ENCODE data around the gene CPNE9.
A peak's percentile ranks its signal among the peaks of the same experiment; 100 is the strongest.

Gene CPNE9

DNA sequence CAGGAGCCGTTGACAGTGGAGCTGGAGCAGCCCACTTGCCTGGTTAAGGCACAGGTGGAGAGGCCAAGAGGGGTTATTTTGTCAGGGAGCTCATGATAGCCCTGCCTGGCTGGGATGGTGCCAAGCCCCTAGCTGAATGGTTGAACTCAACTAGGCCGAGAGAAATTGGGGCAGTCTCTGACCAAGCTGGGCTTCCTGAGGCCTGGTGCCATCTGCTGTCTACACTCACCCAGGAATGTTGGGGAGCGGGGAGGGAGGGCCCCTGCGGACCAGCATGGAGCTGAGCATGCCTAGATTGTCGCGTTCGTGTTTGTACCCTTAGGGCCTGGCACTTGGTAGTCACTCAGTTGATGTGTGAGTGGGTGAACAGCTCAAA is 29.1 kb downstream of the CPNE9 start:
- DNase-seq (ENCODE audit: low spot score) = peak; percentile 21
- H3K27ac ChIP-seq = peak overlapping the region; percentile 97
- ChIA-PET CTCF (interaction anchor here (0.6 to 1.4 kb wide), 3 partner anchors 17 to 74 kb away, joined by 3 to 6 read pairs (median 5); no protein-coding TSS in a partner anchor), POLR2A (ENCODE audit: low non-redundant PET) (interaction anchor here (0.6 kb wide), 1 partner anchor 42 kb away, joined by 4 read pairs; no protein-coding TSS in a partner anchor)
- TF ChIP-seq, protein P1, sequence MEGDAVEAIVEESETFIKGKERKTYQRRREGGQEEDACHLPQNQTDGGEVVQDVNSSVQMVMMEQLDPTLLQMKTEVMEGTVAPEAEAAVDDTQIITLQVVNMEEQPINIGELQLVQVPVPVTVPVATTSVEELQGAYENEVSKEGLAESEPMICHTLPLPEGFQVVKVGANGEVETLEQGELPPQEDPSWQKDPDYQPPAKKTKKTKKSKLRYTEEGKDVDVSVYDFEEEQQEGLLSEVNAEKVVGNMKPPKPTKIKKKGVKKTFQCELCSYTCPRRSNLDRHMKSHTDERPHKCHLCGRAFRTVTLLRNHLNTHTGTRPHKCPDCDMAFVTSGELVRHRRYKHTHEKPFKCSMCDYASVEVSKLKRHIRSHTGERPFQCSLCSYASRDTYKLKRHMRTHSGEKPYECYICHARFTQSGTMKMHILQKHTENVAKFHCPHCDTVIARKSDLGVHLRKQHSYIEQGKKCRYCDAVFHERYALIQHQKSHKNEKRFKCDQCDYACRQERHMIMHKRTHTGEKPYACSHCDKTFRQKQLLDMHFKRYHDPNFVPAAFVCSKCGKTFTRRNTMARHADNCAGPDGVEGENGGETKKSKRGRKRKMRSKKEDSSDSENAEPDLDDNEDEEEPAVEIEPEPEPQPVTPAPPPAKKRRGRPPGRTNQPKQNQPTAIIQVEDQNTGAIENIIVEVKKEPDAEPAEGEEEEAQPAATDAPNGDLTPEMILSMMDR (conservative IDR thresholded peaks at IDR 0.05; ENCODE audit: low read depth) = no peak

DNA sequence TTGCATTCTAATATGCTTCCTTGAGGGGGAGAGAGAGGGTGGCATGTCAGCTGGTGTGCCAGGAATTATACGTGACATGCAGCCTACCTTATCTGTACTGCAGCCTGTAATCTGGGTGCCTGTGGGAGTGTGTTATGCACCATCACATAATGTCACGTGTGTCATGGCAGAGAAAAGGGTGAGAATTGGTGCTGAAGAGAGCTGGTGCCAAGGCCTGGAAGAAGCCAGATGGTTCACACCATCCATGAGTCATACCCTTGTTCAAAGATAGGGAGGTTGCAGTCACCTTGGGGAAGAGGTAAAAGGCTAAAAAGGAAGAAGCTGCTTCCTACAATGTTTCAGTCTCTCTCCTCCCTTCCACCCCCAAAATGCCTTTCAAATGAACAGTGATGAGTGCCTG is 33.2 kb downstream of the CPNE9 start:
- DNase-seq (ENCODE audit: low spot score) = no peak
- CTCF ChIA-PET = no interaction called here
- POLR2A ChIA-PET (ENCODE audit: low non-redundant PET) = no interaction called here
- TF ChIP-seq, protein P1 (conservative IDR thresholded peaks at IDR 0.05; ENCODE audit: low read depth) = no peak
- no peak overlapping the region for H3K27ac ChIP-seq

DNA sequence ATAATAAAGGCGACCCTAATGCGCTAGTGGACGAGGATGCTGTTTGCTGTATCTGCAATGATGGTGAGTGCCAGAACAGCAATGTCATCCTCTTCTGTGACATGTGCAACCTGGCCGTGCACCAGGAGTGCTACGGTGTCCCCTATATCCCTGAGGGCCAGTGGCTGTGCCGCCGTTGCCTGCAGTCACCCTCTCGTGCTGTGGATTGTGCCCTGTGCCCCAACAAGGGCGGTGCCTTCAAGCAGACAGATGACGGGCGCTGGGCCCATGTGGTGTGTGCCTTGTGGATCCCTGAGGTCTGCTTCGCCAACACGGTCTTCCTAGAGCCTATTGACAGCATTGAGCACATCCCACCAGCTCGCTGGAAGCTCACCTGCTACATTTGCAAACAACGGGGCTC is 35.5 kb downstream of the CPNE9 start:
- ChIA-PET POLR2A (ENCODE audit: low non-redundant PET) (no interaction called here), CTCF (no interaction called here)
- H3K27ac ChIP-seq = no peak overlapping the region
- no peak for DNase-seq (ENCODE audit: low spot score)
- TF ChIP-seq, protein P1 (conservative IDR thresholded peaks at IDR 0.05; ENCODE audit: low read depth) = no peak

DNA sequence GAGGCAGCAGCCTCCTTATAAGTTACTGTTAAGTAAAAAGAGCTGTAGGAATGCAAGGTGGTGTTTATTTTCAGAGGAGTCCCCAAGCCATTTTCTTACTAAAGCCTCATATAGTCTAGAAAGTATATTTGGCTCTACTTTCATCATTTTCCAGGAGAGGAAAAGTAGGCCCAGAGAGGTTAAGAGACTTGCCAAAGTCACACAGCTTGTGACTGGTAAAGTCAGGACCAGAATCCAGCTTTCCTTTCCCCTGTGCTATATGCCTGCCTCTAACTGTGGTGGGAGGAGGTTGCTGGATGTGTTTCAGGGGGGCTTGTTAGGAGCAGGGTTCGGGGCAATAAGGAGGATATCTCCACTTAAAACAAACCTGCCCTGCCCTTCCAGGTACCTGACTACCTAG is 38.9 kb downstream of the CPNE9 start:
- DNase-seq (ENCODE audit: low spot score) = no peak
- ChIA-PET POLR2A (ENCODE audit: low non-redundant PET) (no interaction called here), CTCF (no interaction called here)
- TF ChIP-seq, protein P1 (conservative IDR thresholded peaks at IDR 0.05; ENCODE audit: low read depth) = no peak
- H3K27ac ChIP-seq = no peak overlapping the region

DNA sequence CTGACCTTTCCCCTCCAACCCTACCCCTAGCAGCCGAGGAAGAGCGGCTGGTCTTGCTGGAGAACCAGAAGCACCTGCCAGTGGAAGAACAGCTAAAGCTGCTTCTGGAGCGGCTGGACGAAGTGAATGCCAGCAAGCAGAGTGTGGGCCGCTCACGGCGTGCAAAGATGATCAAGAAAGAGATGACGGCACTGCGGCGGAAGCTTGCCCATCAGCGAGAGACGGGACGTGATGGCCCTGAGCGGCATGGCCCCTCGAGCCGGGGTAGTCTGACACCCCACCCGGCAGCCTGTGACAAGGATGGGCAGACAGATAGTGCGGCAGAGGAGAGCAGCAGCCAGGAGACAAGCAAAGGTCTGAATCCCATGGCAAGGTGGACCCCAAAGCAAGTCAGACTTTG is 39.9 kb downstream of the CPNE9 start:
- H3K27ac ChIP-seq = no peak overlapping the region
- no peak for DNase-seq (ENCODE audit: low spot score)
- TF ChIP-seq, protein P1 (conservative IDR thresholded peaks at IDR 0.05; ENCODE audit: low read depth) = no peak
- ChIA-PET POLR2A (ENCODE audit: low non-redundant PET) (no interaction called here), CTCF (interaction anchor here (0.6 kb wide), 1 partner anchor 441 kb away, joined by 4 read pairs; no protein-coding TSS in a partner anchor)

DNA sequence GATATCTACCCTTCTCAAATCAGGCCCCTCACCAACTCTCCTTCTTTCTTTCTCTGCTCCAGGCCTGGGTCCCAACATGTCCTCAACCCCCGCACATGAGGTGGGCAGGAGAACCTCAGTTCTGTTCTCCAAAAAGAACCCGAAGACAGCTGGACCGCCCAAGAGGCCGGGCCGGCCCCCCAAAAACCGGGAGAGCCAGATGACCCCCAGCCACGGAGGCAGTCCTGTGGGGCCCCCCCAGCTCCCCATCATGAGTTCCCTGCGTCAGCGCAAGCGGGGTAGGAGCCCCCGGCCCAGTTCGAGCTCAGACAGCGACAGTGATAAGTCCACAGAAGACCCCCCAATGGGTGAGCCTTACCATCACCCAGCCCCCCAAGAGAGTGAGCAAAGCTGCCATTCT is 40.5 kb downstream of the CPNE9 start:
- DNase-seq (ENCODE audit: low spot score) = no peak
- TF ChIP-seq, protein P1 (conservative IDR thresholded peaks at IDR 0.05; ENCODE audit: low read depth) = no peak
- ChIA-PET CTCF (no interaction called here), POLR2A (ENCODE audit: low non-redundant PET) (no interaction called here)
- H3K27ac ChIP-seq = no peak overlapping the region

DNA sequence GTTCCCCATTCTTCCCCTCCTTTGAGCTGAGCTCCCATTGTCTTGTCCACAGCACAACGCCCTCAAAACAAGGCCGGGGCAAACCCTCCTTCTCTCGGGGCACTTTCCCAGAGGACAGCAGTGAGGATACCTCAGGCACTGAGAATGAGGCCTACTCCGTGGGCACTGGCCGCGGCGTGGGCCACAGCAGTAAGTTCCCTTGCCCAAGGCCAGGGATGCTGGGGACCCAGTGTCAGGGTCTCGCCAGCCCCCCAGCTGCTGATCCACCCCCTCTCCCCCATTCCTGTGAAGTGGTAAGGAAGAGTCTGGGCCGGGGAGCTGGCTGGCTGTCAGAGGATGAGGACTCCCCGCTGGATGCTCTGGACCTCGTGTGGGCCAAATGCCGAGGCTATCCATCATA is 41.9 kb downstream of the CPNE9 start:
- DNase-seq (ENCODE audit: low spot score) = no peak
- H3K27ac ChIP-seq = no peak overlapping the region
- CTCF ChIA-PET = no interaction called here
- TF ChIP-seq, protein P1 (conservative IDR thresholded peaks at IDR 0.05; ENCODE audit: low read depth) = no peak
- POLR2A ChIA-PET (ENCODE audit: low non-redundant PET) = no interaction called here
